Right lobe of liver (tissue), 6 donors: ENCODE measurements around the gene PRR35. TPM values are rescaled to one million over a fixed set of nuclear protein-coding genes. Genes with fewer than 3 reads are reported as not detected.

Source experiments
- ATAC-seq, 4 donors: fragments of 200-7000 bp; cut with Tn5 transposase; one replicate each; pipeline ENCODE4 v1.9.1; 2020; ENCODE audit warnings: mild to moderate bottlenecking in 4 of 4, moderate library complexity in 4 of 4
- DNase-seq, 3 donors: peaks; one replicate each; pipeline ENCODE4 v3.0.0-alpha.2; 2020
- H3K27ac ChIP-seq, 3 donors: fragments of 200-600 bp; one replicate each; pipeline ENCODE4 v1.8.0; 2022
- H3K27me3 ChIP-seq, 2 donors: fragments of 200-600 bp; one replicate each; pipeline ENCODE4 v1.8.0; 2022
- H3K36me3 ChIP-seq, 4 donors: fragments of 200-600 bp; sonication (generic) in 1 of 4; one replicate each; pipeline versions ENCODE4 v1.5.1 to v1.8.0; 2017 to 2022; ENCODE audit warnings: control low read depth in 1 of 4
- H3K4me1 ChIP-seq, 4 donors: fragments of 200-600 bp; sonication (generic) in 1 of 4; one replicate each; pipeline versions ENCODE4 v1.5.1 to v1.8.0; 2017 to 2022; ENCODE audit warnings: control low read depth in 1 of 4
- H3K4me3 ChIP-seq, 3 donors: fragments of 200-600 bp; one replicate each; pipeline ENCODE4 v1.8.0; 2022
- H3K9me3 ChIP-seq, 4 donors: fragments of 200-600 bp; sonication (generic) in 1 of 4; one replicate each; pipeline versions ENCODE4 v1.5.1 to v1.8.0; 2017 to 2022; ENCODE audit warnings: control low read depth in 1 of 4
- POLR2A ChIP-seq: fragments of 450-650 bp; IDR thresholded peaks from one replicate; pipeline ENCODE4 v1.6.1; 2017; ENCODE audit warnings: antibody characterized with exemption, mild to moderate bottlenecking
- WGBS: methylation state at CpG from one replicate; pipeline ENCODE4 v1.1.6; 2018; ENCODE audit warnings: low coverage, low lambda C conversion rate; ENCODE audit not compliant: insufficient coverage; ENCODE audit errors: missing lambda C conversion rate; 5-methylcytosine and 5-hydroxymethylcytosine counted together
- intact Hi-C, 2 donors: fragments of 100-400 bp; cut with DNase I; formaldehyde crosslinking; loops; one replicate each; pipeline versions ENCODE4 v1.11.2 to v1.14.1; 2022
- total RNA-seq, 6 experiments: library from RNA; depleted of rRNA in 2 of 6; stranded (reverse); fragments of >200 nt in 2 of 6; fragmentation: NEBNext Ultra II Directional in 3 of 6; extraction: Animal tissue kit (Norgen Biotek cat#: 25700) in 3 of 6; gene quantifications; one replicate each; pipeline versions ENCODE4 v1.1.0 to v1.2.4, GENCODE V29; 2016 to 2023
- TF ChIP-seq, protein P1 (sequence below), 4 donors: fragments of 200-600 bp in 3 of 4; fragments of 450-650 bp in 1 of 4; IDR thresholded peaks; one replicate each; pipeline versions ENCODE4 v1.5.1 to v1.8.0; 2016 to 2022; ENCODE audit warnings: antibody characterized with exemption in 4 of 4, mild to moderate bottlenecking in 2 of 4
- donor health status: DM: no; HTN: yes; CAD: no.
- donor health status: DM: no; HTN: no; CAD: no.
- donor health status: DM: no; HTN: no; CAD: no.
- donor health status: DM: no; HTN: yes; CAD: no.
- donor health status: DM: no; HTN: yes; CAD: no.

The PRR35 gene
- total RNA-seq, 6 experiments from 2014 or later: not detected

DNA sequence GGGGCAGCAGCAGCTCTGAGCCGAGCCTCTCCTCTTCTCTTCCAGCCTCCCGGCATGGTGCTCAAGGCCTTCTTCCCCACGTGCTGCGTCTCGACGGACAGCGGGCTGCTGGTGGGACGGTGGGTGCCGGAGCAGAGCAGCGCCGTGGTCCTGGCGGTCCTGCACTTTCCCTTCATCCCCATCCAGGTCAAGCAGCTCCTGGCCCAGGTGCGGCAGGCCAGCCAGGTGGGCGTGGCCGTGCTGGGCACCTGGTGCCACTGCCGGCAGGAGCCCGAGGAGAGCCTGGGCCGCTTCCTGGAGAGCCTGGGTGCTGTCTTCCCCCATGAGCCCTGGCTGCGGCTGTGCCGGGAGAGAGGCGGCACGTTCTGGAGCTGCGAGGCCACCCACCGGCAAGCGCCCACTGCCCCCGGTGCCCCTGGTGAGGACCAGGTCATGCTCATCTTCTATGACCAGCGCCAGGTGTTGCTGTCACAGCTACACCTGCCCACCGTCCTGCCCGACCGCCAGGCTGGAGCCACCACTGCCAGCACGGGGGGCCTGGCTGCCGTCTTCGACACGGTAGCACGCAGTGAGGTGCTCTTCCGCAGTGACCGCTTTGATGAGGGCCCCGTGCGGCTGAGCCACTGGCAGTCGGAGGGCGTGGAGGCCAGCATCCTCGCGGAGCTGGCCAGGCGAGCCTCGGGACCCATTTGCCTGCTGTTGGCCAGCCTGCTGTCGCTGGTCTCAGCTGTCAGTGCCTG lies 14.0 kb downstream of the PRR35 start:
- Histone ChIP-seq H3K4me3 (no peak overlapping the region), H3K9me3 (no peaks in the 10 kb centered on the region), H3K27ac (no peak overlapping the region), H3K4me1 (peaks cover 0 to 7% (median 0%) of the 10 kb centered on the region in 4 donors), H3K27me3 (no peaks in the 10 kb centered on the region), H3K36me3 (no peaks in the 10 kb centered on the region)
- DNase-seq: no peak
- intact Hi-C loops: no loop called here
- WGBS: 60% methylated on average over 1 of the region's 46 CpGs
- no peak for ATAC-seq
- no peak for TF ChIP-seq POLR2A
- TF ChIP-seq, protein P1, sequence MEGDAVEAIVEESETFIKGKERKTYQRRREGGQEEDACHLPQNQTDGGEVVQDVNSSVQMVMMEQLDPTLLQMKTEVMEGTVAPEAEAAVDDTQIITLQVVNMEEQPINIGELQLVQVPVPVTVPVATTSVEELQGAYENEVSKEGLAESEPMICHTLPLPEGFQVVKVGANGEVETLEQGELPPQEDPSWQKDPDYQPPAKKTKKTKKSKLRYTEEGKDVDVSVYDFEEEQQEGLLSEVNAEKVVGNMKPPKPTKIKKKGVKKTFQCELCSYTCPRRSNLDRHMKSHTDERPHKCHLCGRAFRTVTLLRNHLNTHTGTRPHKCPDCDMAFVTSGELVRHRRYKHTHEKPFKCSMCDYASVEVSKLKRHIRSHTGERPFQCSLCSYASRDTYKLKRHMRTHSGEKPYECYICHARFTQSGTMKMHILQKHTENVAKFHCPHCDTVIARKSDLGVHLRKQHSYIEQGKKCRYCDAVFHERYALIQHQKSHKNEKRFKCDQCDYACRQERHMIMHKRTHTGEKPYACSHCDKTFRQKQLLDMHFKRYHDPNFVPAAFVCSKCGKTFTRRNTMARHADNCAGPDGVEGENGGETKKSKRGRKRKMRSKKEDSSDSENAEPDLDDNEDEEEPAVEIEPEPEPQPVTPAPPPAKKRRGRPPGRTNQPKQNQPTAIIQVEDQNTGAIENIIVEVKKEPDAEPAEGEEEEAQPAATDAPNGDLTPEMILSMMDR (IDR thresholded peaks at IDR 0.05): no peak

DNA sequence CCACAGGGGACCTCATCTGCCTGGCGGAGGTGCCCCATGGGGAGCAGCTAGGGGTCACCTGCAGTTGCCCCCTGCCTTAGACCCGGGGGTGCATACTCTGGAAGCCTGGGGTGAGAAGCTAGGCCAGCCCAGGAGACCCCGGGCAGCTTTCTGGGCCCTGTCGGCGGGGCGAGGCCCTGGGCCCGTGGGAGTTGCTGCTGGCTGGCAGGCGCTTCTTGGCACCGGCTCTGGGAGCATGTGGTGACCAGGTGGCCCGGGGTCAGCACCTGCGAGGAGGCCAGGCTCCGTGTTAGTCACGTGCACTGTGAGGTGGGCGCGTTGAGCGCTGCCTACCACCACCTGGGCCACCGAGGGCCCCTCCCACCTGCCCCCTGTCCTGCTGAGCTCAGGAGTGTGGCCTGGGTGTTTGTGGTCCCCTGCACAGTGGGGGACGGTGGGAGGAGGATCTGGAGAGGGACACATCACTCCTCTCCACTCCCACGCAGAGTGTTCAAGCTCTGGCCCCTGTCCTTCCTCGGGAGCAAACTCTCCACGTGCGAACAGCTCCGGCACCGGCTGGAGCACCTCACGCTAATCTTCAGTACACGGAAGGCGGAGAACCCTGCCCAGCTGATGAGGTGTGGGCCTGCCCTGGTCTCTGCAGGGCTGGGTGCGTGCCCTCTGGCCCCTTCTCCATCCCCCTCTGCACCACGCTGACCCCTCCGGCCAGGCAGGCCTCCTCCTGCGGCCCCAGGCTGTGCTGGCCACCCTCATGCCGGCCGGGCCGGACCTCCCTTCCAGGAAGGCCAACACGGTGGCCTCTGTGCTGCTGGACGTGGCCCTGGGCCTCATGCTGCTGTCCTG lies 15.4 kb downstream of the PRR35 start:
- peaks cover 0 to 2% (median 0%) of the 10 kb centered on the region in 4 donors for H3K4me1 ChIP-seq
- ATAC-seq (no peak), DNase-seq (no peak)
- TF ChIP-seq POLR2A: no peak
- no peak overlapping the region for H3K4me3 ChIP-seq
- no peak overlapping the region for H3K27ac ChIP-seq
- WGBS: no CpG with 5 or more reads among the region's 36 CpGs
- no peaks in the 10 kb centered on the region for H3K9me3 ChIP-seq
- intact Hi-C loops: no loop called here
- H3K27me3 ChIP-seq: no peaks in the 10 kb centered on the region
- no peaks in the 10 kb centered on the region for H3K36me3 ChIP-seq

DNA sequence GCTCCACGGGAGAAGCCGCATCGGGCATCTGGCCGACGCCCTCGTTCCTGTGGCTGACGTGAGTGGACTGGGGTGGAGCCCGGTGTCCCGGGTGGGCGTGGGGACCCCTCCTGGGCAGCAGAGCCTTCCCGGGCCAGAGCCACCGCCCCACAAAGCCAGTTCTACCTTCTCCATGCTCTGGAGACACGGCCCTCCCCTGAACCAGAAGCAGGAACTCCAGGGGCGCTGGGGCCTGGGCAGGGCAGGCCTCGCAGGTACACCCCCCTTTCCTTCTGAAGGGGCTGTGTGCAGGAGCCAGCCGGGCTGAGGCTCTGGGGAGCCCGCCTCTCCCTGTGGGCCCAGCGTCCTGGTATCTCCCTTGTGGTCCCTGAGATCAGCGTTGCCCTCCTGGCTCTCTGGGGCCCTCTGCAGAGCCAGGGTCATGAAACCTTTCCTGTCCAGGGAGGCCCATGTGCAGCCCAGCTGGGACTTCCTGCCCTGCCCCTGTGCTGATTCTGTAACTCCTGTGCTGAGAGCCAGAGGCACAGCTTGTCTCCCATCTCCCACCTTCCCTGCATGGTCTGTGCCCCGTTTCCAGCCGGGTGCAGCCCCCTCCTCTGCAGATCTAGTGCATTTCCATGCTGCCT lies 16.1 kb downstream of the PRR35 start:
- WGBS: 43% methylated on average over 2 of the region's 21 CpGs
- no peak for DNase-seq
- H3K36me3 ChIP-seq: no peaks in the 10 kb centered on the region
- no peak for ATAC-seq
- no peaks in the 10 kb centered on the region for H3K4me1 ChIP-seq
- H3K9me3 ChIP-seq: no peaks in the 10 kb centered on the region
- no peak overlapping the region for H3K27ac ChIP-seq
- no peak for TF ChIP-seq POLR2A
- TF ChIP-seq, protein P1 (IDR thresholded peaks at IDR 0.05): no peak
- intact Hi-C loops: no loop called here
- no peaks in the 10 kb centered on the region for H3K27me3 ChIP-seq
- no peak overlapping the region for H3K4me3 ChIP-seq

DNA sequence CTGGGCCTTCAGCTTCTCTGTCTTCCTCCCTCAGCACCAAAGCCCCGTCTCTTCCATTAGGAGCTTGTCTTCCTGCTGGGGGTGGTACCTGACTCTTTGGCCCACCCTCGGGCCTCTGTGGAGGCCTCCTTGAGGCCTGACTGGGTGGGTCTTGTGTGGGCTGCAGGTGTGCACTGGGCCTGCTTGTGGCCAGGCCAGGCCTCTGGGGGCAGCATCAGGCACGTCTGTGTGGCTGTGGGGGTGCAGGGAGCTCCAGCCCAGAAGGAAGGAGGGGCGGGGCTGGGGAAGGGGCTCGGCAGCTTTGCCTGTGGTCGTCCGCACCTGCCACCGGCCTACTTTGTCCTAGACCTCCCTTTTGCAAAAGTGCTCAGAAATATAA lies 16.6 kb downstream of the PRR35 start:
- Histone ChIP-seq H3K4me1 (no peaks in the 10 kb centered on the region), H3K4me3 (no peak overlapping the region), H3K36me3 (no peaks in the 10 kb centered on the region), H3K27me3 (no peaks in the 10 kb centered on the region), H3K27ac (no peak overlapping the region), H3K9me3 (no peaks in the 10 kb centered on the region)
- DNase-seq (no peak), ATAC-seq (no peak)
- WGBS: 68% methylated on average over 7 of the region's 8 CpGs
- intact Hi-C loops: no loop called here
- no peak for TF ChIP-seq POLR2A
- TF ChIP-seq, protein P1 (IDR thresholded peaks at IDR 0.05): no peak
